ENCODE measurements around the gene EXOC4.
"Not testable (repeated sequence)": the region's sequence is repeated elsewhere in the genome, so short reads cannot be mapped to it uniquely, and the experiment has no call there.

Gene EXOC4

DNA sequence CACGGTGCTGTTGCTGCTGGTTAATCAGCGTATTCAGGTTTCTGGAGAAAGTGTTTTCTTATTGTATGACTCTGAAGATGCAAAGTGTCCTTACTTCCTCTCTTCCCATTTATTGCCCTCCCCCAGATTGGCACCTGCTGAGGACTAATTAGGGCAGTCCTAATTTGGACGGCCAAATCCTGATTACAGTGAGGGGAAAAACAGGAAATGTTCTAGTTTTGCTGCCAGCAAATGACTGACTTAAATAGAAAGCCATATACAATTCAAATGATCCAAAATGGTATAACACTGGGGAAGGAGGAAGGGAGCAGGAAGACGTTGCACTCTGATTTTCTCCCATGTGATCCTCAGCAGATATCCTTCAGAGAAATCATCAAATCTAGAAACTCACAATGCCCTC lies 651.9 kb downstream of the EXOC4 start:
- DNase-seq (ENCODE audit: extremely low read depth in 1 of 2, low read depth in 1 of 2): no peak

DNA sequence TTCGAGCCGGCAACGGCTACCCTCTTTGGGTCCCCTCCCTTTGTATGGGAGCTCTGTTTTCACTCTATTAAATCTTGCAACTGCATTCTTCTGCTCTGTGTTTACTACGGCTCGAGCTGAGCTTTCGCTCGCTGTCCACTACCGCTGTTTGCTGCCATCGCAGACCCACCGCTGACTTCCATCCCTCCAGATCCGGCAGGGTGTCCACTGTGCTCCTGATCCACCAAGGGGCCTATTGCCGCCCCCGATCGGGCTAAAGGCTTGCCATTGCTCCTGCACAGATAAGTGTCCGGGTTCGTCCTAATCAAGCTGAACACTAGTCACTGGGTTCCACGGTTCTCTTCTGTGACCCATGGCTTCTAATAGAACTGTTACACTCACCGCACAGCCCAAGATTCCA lies 653.7 kb downstream of the EXOC4 start:
- not testable (repeated sequence) for DNase-seq (ENCODE audit: extremely low read depth in 1 of 2, low read depth in 1 of 2)

DNA sequence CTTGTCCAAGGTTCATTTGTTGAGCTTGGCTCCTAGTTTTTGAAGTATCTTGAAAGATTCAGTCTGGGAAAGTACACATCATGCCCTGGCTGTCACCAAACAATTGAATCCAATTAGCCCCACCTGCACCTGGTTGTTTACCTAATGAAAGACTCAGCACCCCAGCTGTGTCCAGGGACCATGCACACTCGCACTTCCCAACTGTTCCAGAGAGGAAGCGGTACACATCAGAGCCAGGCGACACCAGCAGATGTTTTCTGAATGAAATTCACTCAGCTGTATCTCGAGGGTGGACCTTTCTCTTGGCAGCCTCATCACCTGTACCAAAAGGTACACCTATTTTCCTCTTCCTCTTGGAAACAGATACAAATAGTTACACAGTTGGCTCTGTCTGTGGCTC lies 657.9 kb downstream of the EXOC4 start:
- DNase-seq (ENCODE audit: extremely low read depth in 1 of 2, low read depth in 1 of 2): no peak

DNA sequence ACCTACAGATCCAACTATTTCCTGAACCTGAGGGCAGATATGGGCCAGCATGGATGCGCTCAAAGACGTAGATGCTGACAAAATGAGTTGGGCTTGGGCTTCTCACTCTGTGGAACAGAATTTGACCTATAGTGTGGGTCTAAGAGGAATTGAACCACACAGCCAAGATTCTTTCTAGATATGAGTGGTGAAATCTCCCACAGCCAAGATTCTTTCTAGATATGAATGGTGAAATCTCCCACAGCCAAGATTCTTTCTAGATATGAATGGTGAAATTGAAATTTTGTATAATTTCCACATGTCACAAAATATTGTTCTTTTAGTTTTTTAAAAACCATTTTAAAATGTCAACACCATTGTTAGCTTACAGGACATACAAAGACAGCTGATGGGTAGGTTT lies 658.8 kb downstream of the EXOC4 start:
- DNase-seq (ENCODE audit: extremely low read depth in 1 of 2, low read depth in 1 of 2): no peak

DNA sequence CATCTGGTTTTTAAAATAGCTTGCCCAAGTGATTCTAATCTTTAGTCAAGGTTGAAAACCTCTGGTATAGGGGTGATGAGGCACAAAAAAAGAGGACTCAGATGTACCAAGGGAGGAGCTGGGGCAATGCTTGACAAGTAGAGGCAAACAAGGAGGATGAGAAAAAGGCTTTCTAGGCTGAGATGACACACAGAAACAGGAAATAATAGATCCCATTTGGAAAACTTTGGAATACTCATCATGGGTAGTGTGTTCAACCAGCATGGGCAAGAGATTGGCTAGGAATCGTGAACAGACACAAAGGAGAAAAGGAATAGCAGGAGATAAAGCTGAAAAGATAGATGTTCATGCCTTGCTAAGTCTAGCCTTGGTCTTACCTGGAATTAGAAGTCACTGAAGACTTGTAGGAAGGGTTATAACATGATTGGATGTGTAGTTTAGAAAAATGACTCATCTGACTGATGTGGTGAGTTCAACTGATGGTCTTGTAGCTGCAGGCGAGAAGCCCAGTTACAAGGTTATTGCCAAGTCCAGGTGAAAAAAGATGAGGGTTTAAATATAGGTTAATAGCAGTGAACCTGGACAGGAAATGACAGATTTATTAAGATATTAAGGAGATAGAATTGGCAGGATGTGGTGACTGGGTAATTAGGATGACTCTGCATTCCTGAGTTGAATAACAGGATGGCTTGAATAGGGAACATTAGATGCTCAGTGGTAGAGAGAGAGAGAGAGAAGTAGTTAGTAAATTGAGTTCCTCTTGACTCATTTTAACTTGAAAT lies 660.2 kb downstream of the EXOC4 start:
- no peak for DNase-seq (ENCODE audit: extremely low read depth in 1 of 2, low read depth in 1 of 2)

DNA sequence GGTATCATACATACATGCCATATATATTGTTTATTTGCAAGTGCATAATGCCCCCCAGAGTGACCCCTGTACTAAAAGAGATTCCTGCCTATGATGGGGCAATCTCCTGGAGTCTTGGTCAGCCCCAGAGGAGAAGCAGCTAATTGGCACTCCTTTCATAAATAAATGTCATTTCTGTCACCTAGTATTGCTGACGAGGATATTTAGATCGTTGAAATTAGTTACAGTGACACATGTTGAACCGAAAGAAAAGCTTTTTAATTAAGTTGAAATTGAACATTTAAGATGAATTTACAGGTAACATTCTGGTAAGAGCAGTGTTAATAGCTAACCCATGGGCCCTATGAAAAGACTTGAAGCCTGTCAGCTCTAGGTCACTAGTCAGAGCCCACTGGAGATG lies 663.7 kb downstream of the EXOC4 start:
- DNase-seq (ENCODE audit: extremely low read depth in 1 of 2, low read depth in 1 of 2): no peak

DNA sequence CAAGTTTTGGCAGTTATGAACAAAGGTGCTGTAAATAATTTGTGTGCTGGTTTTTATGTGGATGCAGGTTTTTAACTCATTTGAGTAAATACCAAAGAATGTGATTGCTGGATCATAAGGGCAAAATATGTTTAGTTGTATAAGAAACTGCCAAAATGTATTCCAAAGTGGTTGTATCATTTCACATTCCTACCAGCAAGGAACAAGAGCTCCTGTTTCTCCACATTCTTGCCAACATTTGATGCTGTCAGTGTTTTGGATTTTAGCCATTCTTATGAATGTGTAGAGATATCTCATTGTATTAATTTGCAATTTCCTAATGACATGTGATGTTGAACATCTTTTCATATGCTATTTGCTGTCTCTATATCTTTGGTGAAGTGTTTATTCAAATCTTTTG lies 666.9 kb downstream of the EXOC4 start:
- DNase-seq (ENCODE audit: extremely low read depth in 1 of 2, low read depth in 1 of 2): no peak

DNA sequence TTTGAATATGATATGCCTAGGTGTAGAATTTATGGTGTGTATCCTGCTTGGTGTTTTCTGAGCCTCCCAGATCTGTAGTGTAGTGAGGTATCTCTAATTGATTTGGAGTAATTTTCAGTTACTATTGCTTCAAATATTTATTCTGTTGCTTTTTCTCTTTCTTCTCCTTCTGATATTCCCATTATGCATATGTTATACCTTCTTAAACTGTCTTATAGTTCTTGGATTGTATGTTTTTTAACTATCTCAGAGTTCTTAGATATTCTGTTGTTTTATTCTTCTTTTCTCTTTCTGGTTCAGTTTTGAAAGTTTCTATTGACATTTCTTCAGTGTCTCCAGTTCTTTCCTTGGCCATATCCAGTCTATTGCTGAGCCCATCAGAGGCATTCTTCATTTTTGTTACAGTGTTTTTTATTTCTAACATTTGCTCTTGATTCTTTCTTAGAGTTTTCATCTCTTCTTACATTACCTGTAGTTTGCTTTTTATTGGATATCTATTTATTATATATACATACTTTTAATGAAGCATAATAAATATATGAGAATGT lies 668.8 kb downstream of the EXOC4 start:
- no peak for DNase-seq (ENCODE audit: extremely low read depth in 1 of 2, low read depth in 1 of 2)

DNA sequence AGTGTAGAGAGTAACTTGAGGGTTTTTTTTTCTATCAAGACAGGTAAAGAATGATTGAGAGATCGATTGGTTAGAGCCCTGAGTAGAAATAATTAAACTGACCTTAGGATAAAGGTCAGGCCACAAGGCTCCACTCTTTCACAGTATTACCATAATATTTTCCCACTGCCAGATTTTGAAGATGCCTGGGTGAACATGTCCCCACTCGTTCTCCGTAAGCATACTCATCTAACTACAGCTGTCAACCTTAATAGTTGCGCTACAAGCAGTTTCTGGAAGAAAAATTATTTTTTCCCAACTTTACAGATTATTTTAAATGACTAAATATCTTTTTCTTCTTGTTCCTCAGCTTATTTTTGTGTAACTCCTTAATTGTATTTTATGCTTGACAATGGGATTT lies 671.1 kb downstream of the EXOC4 start:
- DNase-seq (ENCODE audit: extremely low read depth in 1 of 2, low read depth in 1 of 2): no peak

DNA sequence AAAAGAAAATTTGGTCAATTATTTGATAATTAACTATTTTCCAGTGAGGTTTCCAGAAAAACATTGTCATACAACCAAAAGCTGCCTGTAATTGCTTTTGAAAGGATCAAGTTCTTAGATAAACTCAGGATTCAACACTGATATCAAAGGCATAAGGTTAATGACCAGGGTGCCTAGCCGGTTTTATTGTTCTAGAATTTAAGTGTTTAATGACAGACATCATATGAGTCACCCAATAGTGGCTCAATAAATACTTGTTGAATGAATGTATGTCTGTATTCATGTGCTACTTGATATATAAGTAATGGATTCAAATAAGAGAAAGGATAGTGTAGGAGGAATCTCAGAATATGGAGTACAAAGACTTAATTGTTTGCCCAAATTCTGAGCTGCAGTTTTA lies 678.2 kb downstream of the EXOC4 start:
- no peak for DNase-seq (ENCODE audit: extremely low read depth in 1 of 2, low read depth in 1 of 2)

DNA sequence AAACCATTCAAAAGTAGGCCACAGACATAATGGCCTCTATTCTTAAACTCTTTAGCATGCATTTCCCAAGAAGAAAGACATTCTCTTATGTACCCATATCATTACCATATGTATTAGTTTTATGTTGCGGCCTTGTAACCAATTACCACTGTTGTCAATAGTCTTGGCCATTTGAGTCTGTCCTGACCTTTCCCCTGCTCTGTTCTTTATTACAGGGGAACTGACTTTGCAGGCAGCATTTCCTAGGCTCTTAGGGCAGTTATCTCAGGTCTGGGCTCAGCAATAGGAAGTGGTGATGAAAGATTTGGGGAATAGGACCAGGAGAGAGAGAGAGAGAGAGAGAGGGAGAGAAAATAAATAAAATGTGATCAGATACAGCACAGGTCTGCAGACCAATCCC lies 679.7 kb downstream of the EXOC4 start:
- no peak for DNase-seq (ENCODE audit: extremely low read depth in 1 of 2, low read depth in 1 of 2)

DNA sequence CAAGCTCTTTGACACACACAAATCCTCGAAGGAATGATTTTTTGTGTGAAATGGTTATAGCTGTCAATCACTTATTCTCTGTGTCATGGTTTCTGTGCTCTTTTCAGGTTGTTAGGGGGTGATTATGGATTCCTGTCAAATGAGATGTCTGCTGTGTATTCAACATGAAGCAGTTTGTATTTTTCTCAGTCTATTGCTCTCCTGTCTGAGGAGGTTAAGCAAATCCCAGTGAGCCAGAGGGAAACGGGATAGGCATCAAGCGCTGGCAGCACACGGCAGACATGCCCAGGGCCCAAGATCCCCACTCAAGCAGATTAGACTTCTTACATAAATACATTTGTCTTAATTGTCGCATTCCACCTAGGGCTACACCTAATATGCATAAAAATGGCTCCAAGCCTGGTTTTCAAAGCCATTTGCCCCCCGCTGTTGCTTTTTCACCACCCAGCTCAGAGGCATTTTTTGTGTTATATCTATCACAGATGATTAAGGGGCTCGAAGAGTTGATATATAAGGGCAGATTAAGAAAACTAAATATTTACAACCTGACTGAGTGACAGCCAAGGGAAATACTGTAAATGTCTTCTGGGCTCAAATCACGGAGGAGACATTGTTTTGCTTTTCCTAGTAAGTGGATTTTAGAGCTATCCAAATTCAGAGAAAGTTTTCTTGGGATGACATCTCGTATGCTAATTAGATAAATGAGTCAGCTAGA lies 681.5 kb downstream of the EXOC4 start:
- no peak for DNase-seq (ENCODE audit: extremely low read depth in 1 of 2, low read depth in 1 of 2)

DNA sequence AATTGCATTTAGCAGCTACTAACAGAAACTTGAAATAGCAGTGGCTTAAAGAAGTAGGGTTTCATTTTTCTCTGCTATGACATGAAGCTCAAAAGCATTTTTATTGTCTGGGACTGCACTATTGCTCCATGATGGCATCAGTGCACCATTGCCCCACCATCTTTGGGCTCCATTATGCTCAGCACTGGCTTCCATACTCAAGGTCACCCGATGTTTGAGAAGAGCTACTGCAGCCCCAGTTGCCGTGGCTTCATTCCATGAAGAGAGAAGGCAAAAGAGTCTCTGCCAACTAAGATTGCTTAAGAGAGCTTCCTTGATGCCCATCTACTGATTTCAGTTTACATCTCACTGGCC lies 682.1 kb downstream of the EXOC4 start:
- no peak for DNase-seq (ENCODE audit: extremely low read depth in 1 of 2, low read depth in 1 of 2)

DNA sequence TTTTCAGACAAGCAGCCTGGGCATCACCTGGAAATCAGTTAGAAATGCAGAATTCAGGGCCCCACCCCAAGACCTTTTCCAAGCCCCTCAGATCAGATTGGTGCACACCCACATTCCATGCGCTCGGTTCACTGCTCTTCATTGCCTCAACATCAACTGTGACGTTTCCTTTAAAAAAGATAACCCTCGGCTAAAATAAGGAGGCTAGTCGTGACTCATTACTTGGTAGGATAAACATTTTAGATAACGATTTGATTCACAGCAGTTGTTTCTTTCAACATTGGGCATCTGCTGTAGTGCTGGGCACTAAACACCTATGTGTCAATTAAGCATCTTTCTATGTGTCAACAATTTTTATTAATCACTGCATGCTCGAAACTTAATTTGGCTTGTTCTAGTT lies 683.2 kb downstream of the EXOC4 start:
- DNase-seq (ENCODE audit: extremely low read depth in 1 of 2, low read depth in 1 of 2): no peak

DNA sequence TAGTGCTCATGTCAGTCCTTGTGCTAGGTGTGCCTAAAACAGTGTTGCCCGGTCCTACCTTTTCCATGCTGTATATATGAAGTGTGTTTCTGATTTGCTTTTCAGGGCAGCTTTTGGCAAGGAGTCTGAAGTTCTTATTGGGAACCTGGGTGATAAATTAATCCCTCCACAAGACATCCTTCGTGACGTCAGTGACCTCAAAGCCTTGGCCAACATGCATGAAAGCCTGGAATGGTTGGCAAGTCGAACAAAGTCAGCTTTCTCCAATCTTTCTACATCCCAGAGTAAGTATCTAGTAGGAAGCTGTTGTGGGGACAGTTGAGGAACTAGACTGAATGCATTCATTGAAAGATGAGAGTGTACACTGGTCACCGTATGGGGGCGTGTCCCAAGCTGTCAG lies 684.9 kb downstream of the EXOC4 start:
- DNase-seq (ENCODE audit: extremely low read depth in 1 of 2, low read depth in 1 of 2): no peak

DNA sequence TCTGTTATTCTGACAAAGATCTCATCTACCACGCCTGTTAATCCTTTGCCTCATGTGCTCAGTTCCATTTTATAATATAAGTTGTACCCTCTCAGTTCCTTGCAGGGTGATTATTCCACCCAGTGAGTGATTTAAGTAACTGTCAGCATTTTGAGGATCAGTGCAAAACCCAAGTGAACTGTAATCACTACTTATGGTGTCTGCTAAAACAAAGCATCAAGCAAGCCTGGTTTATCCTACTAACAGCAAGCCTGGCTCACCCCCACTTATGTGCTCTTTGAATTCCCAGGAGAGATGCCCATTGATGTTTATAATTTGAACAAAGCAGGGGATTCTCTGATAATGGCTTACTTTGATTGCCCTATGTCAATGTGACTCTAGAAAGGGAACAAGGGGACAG lies 687.5 kb downstream of the EXOC4 start:
- DNase-seq (ENCODE audit: extremely low read depth in 1 of 2, low read depth in 1 of 2): no peak

DNA sequence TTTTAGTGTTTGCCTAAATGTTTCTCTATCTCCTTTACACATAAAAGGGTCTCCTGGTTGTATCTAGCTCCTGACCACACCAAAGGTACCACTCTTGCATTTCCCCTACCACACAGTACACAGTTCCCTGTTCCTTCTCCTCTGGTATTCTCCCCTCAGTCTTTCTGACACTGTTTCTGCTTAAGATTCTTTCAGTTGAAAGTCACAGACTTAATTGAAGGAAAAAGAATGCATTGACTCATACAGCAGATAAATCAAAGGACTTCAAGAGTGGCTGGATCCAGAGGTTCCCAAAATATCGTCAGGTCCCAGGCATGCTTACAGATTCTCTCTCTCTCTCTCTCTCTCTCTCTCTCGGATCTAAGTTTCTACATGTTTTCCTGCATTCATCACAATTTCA lies 688.6 kb downstream of the EXOC4 start:
- DNase-seq (ENCODE audit: extremely low read depth in 1 of 2, low read depth in 1 of 2): no peak

DNA sequence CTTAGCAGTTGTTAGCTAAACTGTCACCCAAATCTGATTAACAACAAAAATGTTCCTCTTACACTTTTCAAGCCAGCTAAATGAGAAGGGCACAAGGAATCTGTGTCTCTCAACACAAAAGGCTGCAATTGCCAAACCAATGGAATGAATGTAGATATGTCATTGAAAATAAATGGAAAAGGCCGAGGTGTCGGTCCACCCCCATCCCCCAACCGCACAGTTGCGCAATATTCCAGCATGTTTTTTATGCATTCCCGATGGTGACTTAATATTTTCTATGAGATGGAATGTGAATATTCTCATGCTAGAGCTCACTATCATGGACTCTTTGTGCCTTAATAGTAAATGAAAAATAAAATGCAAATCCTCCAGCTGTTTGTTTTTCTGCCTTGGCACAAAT lies 692.6 kb downstream of the EXOC4 start:
- no peak for DNase-seq (ENCODE audit: extremely low read depth in 1 of 2, low read depth in 1 of 2)

DNA sequence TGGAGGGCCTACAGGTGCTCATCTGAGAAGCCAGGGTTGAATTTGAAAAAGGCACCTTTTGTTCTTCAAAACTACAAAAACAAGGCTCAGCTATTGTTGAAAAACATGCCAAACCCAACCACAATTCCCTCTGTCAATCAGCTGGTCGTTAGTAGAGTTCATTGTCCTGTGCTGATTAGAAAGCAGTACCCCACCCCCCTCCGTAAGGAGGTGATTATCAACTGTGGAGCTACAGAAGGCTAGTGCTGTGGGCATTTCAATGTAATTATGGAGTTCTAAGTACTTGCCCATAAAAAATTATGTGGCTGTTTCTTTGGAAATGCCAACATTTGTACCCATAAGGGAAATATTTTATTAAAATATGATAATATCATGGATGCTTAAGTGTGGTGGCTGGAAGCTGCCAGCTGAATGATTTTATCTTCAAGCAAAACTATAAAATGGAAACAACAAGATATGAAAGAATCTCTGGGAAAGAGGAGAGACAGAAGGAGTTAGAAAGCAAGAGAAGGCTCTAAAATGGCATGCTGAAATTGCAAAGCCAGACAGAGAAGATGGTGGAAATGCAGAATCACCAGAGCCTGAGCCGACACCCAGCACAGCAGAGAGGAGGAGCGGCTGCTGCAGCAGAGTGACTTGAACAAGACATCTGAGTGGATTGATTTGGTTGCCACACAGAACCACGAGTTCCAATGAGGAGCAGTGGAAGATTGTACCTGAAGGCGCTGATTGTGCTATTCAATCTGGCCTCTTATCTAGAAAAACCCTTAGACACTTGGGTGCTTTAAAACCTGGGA lies 694.8 kb downstream of the EXOC4 start:
- DNase-seq (ENCODE audit: extremely low read depth in 1 of 2, low read depth in 1 of 2): no peak

DNA sequence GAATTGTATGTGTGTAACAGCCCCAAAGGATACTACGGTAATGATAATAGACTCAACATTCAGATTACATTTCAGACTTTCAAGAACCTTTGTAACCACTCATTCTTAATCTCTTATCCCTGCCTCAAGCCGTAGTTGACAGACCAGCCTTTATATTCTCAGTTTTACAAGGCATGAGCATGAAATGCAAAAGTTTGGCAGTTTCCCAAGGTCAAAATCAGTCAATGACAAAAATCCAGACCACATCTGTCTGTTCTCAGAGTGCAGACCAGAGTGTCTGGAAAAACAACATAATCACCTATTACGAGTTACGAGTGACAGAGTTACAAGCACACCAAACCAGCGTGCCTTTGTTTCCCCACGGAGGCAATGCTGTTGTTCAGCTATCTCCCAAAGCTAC lies 695.7 kb downstream of the EXOC4 start:
- no peak for DNase-seq (ENCODE audit: extremely low read depth in 1 of 2, low read depth in 1 of 2)

DNA sequence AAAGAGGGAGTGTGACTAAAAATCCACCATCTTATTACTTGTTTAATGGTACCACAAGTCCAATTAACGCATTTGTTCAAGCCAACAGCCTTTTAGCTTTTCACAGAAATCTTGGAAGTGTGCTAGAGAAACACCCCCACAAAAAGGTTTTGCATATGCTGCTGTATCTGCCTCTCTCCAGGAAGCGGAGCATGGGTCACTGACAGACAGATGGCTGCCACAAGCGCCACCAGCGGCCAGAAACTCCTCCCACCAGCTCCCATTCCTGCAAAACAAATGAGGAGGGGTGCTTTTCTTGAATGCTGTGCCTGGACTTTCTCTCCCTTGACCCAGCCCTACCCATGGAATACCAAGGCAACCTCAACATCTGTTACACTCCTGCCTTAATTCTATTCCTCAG lies 698.0 kb downstream of the EXOC4 start:
- no peak for DNase-seq (ENCODE audit: extremely low read depth in 1 of 2, low read depth in 1 of 2)

DNA sequence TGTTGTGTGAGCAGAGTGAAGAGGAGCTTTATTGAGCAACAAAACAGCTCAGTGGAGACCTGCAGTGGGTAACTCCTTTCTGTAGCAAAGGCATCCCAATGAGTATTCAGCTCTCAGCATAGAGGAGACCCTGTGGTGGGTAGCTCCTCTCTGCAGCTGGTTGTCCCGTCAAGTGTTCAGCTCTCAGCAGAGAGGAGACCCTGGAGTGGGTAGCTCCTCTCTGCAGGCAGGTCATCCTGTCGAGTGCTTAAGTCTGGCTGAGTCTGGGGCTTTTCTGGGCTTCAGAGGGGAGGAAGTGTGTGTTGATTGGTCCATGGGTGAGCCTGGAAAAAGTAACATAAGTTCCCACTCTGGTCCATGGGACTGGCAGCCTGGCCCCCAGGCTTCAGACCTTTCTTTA lies 702.3 kb downstream of the EXOC4 start:
- DNase-seq (ENCODE audit: extremely low read depth in 1 of 2, low read depth in 1 of 2): no peak
